HG02610 (cell line): Measurements from ENCODE around the gene TIAM1.

ENCODE experiments used
- ATAC-seq: cut with Tn5 transposase; IDR thresholded peaks from one replicate; pipeline ENCODE4 v1.9.1; 2021; ENCODE audit warnings: mild to moderate bottlenecking, moderate library complexity; ENCODE audit not compliant: unreplicated experiment

Gene TIAM1

DNA sequence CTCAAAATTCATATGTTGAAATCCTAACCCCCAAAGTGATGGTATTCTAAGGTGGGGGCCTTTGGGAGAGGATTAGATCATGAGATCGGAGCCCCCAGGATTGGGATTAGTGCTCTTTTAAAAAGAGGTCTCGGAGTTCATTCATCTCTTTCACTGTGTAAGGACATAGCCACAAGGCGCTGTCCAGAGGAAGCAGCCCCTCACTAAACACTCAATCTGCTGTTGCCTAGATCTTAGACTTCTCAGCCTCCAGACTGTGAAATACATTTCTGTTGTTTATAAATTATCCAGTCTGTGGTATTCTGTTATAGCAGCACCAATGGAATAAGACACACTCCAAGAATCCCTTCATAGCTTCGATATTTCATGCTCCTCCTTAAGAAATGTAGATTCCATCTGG, 12.4 kb upstream of the TIAM1 start:
- ATAC-seq, result no peak

DNA sequence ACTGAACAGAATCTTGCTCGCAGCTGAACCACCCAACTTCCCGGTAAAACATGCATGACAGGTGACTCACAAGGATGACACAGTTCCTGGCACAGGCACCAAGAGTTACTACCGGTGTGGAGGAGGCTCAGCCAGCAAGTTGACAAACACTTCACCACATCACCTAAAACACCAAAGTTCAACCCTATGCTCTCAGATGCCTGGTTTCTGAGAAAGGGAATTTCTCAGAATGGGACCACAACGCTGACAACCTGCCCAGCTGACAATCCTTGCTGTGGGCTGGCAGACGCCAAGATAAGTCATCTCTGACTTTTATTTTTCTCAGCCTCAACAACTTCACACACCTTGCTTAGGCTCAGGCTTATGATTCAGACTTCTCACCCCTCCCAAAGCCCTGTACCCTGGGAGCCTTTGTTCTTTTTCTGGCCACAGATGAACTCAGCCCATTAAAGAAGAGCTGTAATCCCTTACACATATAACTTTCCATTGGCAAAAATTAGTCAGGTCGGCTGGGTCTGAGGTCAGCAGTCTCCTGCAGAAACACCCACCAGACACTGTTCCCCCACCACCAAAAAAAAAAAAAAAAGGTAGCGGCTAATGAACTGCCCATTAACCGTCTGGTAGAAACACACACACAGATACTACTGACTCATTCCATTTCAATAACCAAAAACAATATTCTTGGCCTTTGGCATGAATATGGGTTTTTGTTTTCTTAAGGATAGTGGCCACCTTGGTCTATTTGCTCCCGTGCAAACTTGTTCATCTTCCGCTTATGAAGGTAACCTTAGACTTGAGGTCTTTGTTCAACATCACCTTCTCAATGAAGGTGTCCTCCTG, 10.8 kb upstream of the TIAM1 start:
- ATAC-seq, result peak; percentile 92

DNA sequence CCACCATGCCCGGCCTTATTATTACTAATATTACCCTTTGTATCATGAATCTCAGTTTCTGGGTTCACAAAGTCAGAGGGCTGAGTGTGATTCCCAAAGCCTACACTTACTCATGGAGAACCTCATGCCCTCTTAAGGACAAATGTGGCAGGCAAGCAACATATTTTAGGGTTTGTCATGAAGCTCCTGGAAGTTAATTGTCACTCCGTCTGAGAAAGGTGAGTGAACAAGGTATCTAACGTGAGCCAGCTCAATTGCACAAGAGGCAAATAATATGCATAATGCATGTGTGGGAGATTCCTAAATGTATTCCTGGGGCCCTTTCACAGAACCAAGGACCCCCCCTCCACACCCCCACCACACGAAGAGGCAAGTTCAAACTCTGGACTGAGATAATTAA, 10.1 kb upstream of the TIAM1 start:
- ATAC-seq, result no peak

DNA sequence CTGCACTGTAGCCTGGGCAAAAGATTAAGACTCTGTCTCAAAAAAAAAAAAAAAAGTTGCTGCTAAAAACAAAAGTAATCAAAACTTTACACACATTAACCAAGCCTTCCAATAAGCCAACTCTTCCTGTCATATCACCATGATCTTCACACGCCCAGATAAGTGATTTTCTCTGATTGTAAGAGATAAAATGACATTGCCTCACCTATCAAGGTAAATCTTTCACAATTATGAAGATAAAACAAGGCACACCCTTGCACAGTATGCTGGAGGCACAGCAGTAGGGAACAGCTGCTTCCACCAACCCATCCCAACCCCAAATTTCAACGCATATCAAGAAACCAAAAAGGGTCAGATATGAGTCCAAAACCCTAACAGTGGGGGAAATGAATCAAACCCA, 8.8 kb upstream of the TIAM1 start:
- no peak for ATAC-seq

DNA sequence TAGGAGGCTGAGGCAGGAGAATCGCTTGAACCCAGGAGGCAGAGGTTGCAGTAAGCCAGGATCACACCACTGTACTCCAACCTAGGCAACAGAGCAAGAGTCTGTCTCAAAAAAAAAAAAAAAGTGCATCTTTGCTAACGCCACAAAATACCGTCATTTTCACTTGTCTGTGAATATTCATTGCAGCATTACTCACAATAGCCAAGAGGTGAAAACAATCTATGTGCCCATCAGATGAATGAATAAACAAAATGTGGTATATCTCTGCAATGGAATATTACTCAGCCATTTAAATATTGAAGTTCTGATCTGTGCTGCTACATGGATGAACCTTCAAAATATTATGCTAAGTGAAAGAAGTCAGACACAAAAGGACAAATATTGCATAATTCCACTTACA, 7.9 kb upstream of the TIAM1 start:
- ATAC-seq, result no peak

DNA sequence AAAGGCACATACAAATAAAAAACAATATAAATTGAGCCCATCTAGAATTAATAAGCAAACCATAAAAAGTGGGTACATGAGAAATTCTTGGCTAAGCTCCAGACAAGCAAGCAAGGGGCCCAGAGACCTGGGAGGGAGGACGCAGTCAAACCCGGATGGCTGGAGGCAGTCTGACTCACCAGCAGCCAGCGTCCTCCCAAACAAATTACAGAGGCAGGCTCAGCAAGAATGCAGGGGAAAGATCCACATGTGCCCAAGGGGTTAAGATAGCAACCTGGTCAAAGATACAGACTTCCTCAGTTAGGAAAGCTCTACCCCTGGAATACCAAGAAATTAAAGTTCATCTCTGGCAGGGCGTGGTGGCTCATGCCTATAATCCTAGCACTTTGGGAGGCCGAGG, 7.4 kb upstream of the TIAM1 start:
- no peak for ATAC-seq

DNA sequence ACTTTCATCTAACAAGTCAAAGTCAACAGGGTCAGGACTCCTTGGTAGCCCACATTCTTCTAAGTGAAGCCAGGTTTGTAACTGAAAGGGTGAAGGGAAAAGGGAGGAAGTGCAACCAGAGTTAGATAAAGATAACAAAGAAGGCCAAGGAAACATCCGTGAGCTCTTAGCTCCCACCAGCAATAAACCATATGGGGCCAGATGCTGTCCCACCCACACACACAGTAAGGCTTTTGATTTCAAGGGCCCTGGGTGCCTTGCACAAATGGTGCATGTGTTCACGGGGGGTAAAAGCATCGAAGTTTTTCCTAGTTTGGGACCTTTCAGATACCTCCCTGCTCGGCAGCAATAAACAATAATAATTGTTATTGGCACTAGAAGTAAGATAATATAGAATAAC, 5.1 kb upstream of the TIAM1 start:
- no peak for ATAC-seq

DNA sequence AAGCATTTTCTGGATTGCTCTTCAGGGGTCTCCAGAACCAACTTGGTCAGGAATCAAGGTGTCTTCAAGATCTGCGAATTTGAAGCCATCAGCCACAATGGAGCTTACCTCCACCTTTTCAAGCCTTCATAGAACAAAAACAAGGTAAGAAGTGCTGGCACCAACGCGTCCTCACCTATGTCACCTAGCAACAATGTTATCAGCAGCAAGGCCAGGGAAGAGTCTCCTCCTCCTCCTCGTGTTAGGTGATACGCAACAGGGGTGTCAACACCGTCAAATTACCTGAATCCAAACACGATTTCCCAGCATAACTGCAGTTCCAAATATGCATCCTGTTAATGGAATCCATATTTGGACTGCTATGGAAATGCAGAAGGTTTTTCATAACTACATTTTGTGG, 4.1 kb upstream of the TIAM1 start:
- ATAC-seq, result no peak

DNA sequence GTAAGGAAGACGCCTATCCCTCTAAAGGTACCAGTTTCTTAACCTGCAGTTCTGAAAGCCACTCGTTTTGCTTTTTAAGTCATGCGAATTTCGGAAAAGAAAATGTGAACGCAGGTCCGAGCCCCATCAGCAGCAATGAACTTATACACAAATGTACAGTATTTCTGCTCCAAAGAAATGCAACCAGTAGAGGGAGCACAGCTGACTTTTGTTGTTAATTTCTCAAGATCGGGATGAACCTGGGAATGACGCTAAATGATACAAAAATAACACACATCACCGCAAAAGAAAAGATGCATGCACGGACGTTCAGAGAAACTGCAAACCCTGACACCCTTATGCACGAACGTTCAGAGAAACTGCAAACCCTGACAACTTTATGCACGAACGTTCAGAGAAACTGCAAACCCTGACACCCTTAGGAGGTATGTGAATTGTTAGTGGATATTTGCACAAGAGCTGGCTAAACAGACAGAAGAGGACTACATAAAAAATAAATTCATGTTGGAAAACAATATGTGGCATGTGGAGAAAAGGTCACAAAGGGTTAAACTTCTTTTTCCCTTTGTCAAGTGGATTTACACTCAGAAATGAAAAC, 3.5 kb upstream of the TIAM1 start:
- no peak for ATAC-seq

DNA sequence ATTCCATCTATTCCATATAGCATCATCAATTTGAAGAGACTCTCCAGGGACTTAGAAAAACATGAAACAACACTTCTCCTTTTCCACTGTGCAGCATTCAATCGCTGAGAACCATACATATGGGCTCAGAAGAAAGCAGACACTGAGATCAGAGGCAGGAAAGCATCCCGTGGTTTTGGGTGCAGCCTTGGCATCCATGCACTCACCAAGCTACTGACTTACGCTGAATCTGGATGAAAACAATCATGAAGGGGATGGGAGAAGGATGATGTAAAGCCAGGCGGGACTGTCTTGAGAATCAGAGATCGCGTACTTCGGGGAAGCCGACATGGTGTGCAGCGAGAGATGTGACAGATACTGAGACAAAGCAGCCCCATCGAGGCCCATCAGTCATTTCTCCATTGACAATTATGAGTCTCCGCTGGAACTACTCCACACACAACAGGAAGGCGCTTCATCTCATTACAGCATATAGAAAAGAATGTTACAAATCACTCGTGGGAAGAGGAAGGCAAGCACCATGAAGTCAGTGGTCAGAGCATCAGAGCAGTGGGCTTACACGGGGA, 2.3 kb upstream of the TIAM1 start:
- ATAC-seq, result no peak

DNA sequence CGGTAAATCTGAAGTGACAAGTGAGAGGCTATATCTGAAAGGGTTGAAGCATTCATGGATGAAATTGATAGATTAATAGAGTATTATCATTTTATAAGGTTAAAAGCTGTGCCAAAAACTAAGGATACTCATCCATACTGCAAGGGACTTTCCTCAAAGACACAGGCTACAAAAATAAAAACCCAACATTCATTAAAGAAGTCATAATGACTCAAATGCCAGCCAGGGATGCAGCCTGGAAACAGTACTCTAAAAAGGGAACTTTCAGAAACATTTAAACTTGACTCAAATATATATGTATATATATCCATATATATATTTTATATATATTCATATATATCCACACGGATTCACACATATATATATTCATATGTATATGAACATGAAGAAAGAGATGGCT, 1.1 kb upstream of the TIAM1 start:
- no peak for ATAC-seq

DNA sequence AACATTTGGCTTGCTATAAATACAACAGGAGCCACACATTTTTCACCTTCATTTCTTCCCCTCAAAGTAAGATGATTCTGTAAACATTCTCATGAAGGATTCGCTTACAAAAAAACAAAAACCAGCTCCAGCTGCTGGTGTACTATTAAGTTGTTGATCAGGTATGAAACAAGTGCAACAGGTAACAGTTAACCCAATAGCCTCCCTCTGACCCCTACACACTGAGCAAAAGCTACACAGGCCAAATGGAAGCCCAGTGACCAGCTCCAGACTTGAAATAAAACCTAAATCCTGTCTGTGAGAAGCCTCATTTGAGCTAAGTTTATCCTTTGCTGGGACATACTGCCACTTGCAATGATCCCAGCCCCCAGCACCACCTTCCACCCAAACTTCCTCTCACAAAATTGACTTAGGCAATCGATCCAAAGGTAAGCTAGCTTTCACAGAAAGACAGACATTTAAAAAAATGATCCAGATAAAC, 991 bp downstream of the TIAM1 start:
- ATAC-seq, result no peak

DNA sequence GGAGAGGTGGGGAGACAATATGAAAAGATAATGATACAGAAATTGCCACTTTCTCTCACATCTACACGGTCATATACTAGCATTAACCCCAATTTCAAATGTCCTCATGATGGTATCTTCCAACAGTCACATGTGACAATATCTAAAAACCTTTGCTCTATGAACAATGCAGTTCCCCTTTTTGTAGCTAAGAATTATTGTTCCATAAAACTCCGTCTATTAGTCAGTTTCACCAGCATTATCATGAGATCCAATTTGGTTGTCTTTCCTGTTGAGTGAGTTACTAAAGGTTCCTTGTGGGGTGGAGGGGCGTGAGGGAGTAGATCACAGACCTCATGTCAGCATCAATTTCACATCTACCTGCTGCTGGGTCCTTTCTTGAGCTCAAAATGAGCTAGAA, 1.7 kb downstream of the TIAM1 start:
- no peak for ATAC-seq

DNA sequence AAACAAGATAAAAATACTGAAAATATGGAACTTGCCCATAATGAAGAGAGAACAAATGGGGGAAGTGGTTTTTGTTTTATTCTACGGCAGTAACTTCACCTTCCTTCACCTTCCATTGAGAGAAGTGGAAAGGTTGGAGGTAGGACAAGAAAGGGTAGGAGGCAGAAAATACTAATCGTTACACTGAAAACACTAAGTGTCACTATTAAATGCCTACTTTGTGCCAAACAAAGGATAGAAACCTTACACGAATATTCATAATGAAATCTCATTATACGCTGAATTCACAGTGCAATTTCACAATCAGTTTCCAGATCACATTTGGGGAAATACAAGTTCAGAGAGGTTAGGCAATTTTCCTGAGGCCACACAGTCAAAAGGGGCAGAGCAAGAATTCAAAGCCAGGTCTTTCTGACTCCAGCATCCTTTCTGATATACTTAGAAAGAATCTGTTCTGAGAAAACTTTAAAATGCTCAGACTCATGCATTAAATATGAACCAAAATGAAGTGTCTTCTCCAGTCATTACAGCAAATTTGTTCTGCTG, 3.0 kb downstream of the TIAM1 start:
- ATAC-seq, result no peak

DNA sequence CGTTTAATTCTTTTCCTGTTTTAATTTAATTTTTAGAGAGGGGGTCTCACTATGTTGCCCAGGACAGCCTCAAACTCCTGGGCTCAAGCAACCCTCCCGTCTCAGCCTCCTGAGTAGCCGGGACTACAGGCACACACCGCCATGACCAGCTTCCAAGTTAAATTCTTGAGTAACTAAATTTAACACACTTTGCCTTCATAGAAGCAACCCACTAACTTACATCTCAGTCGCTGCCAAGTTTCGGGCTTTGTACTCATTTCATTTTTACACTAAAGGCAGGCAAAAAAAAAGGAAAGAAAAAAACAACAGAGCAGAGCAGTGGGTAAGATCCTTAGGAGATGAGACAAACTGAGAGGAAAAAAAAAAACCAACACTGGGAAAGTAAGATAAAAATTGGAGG, 3.5 kb downstream of the TIAM1 start:
- ATAC-seq, result no peak

DNA sequence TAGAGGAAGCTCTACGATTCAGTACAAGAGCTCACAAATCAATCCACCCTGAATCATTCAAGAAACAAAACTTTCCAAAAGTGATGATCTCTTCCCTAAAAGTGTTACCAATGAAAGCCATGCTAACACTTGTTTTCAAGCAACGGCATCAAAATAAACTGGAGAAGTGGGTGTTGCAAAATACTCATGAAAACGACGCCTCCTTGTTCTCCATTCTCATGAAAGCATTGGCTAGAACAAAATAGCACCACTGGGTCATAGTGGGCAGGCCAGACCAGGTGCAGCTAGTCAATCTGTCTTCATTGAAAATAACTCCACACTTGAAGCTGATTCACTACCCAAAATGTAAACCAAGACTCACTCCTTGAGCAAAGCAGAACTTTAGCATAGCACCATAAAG, 4.3 kb downstream of the TIAM1 start:
- no peak for ATAC-seq

DNA sequence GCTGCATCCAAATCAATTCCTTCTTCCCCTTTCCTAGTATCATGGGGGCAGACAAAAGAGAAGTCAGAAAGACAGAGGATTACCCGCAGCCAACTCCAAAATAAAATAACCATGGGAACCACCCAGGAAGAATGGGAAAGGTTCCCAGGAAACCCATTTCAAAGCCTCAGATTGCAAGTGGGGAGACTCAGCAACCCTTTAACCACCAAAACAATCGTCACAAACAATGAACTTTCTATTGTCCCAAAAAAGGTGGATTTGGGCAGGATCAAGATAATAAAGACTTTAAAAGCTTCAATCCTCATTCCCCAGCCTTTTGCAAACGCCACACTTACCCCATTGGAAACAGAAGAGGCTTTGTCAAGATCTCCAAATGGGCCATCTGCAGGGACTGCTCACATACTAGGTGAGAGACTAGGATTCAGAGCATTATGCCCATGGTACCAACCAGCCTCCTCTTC, 5.1 kb downstream of the TIAM1 start:
- ATAC-seq, result no peak

DNA sequence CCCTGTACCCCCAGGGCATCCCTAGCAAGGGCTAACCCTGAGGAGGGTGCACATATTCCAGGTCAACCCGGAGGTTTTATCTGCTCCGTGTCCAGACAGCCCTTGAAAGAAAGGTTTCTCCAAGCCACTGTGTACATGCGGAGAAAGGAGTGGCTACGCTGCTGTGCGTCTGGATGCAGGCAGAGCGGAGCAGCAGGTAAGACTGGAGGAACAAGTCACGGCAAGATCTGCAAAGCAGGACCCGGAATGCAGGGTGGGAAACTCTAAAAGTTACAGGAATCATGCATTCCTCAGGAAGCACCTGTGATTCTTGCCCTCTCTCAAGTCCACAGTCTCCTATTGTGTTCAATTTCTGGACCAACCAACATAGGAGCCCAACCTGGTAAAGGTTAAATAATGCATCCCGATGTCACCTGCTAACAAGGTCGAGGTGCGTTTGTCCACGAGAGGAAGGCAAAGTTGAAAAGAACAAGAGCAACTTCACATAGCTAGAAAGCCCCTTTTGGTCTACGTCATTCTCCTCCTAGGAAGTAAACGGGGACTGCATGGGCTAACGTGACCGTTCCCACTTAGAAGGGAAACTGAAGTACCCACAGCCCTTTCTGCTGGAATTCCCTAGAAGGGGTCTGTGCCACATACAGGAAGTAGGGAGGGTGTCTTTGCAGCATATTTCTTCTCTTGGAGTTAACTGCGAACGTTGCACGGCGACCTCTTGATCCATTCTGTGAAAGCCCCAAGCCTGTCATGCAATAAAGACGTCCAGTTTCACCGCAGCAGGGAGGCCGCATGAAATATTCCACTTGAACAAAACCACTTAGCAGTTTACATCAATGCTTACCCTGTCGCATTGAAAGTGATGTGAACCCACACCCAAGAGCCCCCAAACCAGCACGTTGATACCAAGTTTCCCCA, 5.8 kb downstream of the TIAM1 start:
- no peak for ATAC-seq

DNA sequence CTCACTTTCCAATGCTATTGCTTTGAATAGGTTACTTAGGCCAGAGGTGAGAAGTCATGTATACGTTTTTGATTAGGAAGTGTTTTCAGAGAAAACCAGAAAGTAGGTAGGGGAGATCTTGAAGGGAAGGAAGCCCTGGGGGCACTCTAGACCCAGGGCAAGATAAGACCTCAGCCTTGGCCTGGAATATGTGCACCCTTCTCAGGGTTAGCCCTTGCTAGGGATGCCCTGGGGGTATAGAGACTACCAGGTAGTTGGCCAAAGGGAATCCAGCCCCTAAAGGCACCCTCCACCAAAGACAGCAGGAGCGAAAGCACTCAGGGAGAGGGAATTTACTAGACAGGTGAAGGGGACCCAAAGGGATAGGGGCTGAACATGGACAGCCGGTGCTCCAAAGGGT, 7.0 kb downstream of the TIAM1 start:
- no peak for ATAC-seq

DNA sequence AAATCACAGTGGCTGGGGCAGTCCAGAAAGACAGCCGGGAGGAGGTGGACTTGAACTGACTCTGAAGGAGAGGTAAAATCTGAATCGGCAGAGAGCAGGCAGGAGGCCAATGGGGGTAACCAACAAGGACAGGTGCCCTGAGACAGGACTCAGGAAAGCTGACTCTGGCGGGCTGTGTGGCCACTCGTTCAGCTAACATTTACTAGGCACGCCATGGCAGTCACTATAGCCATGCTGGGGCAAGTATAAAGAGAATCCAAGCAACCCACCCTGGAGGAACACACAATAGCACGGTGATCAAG, 7.4 kb downstream of the TIAM1 start:
- no peak for ATAC-seq
